HFFc6 (cell line): ENCODE data around the gene ERBB2. TPM values are rescaled to one million over a fixed set of nuclear protein-coding genes. Genes with fewer than 3 reads are reported as not detected.

Experiments
- DNase-seq: peaks from one replicate; pipeline ENCODE4 v3.0.0-alpha.2; 2018
- H3K27ac Mint-ChIP-seq: 2 replicates; pipeline ENCODE4 v1.8.0; 2020; ENCODE audit warnings: mild to moderate bottlenecking, mixed read lengths
- H3K27me3 Mint-ChIP-seq: 2 replicates; pipeline ENCODE4 v1.8.0; 2021; ENCODE audit warnings: mild to moderate bottlenecking, moderate library complexity, mixed read lengths; ENCODE audit not compliant: insufficient read depth
- H3K36me3 Mint-ChIP-seq: 2 replicates; pipeline ENCODE4 v1.8.0; 2021; ENCODE audit warnings: low read depth, mixed read lengths
- H3K4me1 Mint-ChIP-seq: 2 replicates; pipeline ENCODE4 v1.8.0; 2020; ENCODE audit warnings: low read depth, mixed read lengths
- H3K4me3 Mint-ChIP-seq: 2 replicates; pipeline ENCODE4 v1.8.0; 2020; ENCODE audit warnings: mild to moderate bottlenecking, moderate library complexity, mixed read lengths
- H3K9me3 Mint-ChIP-seq: 2 replicates; pipeline ENCODE4 v1.8.0; 2020; ENCODE audit warnings: mild to moderate bottlenecking, mixed read lengths
- total RNA-seq, 6 experiments: library from RNA; stranded (reverse); fragmentation: NEBNext Ultra II Directional; extraction: Animal tissue kit (Norgen Biotek cat#: 25700); gene quantifications; 2 replicates in 1 of 6; 3 replicates in 5 of 6; pipeline ENCODE4 v1.2.3, GENCODE V29; 2021
- TF ChIP-seq, protein P1 (sequence below): fragments of 200-600 bp; sonication (generic); IDR thresholded peaks from 2 replicates; pipeline ENCODE4 v1.5.0; 2021; ENCODE audit warnings: antibody characterized with exemption, mild to moderate bottlenecking

Gene ERBB2
- total RNA-seq, 6 experiments from 2014 or later: 51.9 to 67.2 (median 61.0) TPM

DNA sequence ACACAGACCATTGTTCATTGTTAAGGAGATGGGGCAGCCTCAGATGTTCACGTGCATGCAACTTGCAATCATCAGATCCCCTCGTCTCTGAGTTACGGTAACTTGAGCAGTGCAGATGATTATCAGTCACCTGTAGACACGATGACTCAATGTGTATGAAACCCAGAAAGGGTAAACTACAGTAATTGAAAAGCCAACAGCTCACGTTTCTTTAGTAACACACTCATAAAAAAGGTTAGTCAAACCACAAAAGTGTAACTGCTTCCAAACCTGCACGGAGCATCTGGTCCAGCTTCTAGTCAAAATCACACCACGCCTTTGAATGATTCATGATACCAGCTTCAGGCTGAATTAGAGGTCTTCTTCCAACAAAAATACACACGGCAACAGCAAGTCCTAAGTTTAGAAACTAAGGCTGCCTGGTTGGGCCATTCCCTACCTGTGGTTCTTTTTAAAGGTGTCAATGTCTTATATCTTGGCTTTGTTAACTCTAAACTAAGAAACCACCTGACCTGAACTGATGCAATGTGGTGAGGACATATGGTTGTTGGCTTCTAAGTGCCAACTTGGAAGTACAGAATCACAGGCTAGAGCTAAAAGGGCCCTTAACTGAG lies 70.2 kb downstream of the ERBB2 start:
- TF ChIP-seq, protein P1, sequence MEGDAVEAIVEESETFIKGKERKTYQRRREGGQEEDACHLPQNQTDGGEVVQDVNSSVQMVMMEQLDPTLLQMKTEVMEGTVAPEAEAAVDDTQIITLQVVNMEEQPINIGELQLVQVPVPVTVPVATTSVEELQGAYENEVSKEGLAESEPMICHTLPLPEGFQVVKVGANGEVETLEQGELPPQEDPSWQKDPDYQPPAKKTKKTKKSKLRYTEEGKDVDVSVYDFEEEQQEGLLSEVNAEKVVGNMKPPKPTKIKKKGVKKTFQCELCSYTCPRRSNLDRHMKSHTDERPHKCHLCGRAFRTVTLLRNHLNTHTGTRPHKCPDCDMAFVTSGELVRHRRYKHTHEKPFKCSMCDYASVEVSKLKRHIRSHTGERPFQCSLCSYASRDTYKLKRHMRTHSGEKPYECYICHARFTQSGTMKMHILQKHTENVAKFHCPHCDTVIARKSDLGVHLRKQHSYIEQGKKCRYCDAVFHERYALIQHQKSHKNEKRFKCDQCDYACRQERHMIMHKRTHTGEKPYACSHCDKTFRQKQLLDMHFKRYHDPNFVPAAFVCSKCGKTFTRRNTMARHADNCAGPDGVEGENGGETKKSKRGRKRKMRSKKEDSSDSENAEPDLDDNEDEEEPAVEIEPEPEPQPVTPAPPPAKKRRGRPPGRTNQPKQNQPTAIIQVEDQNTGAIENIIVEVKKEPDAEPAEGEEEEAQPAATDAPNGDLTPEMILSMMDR: no peak
- Mint-ChIP-seq H3K36me3 (peaks cover 12% of the 10 kb centered on the region), H3K9me3 (peaks cover 12% of the 10 kb centered on the region), H3K4me3 (no peak overlapping the region), H3K27ac (no peak overlapping the region), H3K4me1 (peaks cover 9% of the 10 kb centered on the region), H3K27me3 (peaks cover 63% of the 10 kb centered on the region)
- peak; percentile 69 for DNase-seq

DNA sequence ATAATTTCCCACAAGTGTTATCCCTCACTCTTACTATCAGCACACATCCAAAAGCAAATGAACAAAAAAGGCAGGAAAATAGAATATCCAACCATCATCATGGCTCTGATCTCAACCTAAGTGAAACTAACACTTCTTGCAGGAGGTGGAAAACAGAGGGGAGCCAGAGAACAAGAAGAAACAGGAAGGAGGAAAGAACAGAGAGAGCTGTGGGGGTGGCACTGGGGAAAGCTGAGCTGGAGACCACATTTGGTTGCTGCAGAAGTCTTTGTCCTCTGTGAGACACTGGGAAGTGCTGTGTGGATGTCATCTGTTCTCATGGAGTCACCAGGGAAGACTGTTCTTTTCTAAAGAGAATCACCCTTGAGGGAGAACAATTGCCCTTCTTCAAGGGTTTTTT lies 72.6 kb downstream of the ERBB2 start:
- Mint-ChIP-seq H3K9me3 (no peaks in the 10 kb centered on the region), H3K27me3 (peaks cover 62% of the 10 kb centered on the region), H3K27ac (no peak overlapping the region), H3K36me3 (no peaks in the 10 kb centered on the region), H3K4me1 (peaks cover 9% of the 10 kb centered on the region), H3K4me3 (no peak overlapping the region)
- TF ChIP-seq, protein P1: no peak
- DNase-seq: no peak

- Mint-ChIP-seq H3K9me3 (no peaks in the 10 kb centered on the region), H3K27ac (no peak overlapping the region), H3K4me3 (no peak overlapping the region), H3K27me3 (peaks cover 63% of the 10 kb centered on the region), H3K4me1 (peaks cover 9% of the 10 kb centered on the region), H3K36me3 (no peaks in the 10 kb centered on the region)
- TF ChIP-seq, protein P1: no peak
- DNase-seq: no peak
Observed at GRCh38 chr17:39772987-39773934, 73.4 kb downstream of the ERBB2 start.

- H3K27me3 Mint-ChIP-seq: peaks cover 62% of the 10 kb centered on the region
- H3K36me3 Mint-ChIP-seq: no peaks in the 10 kb centered on the region
- TF ChIP-seq, protein P1: no peak
- H3K9me3 Mint-ChIP-seq: no peaks in the 10 kb centered on the region
- peaks cover 9% of the 10 kb centered on the region for H3K4me1 Mint-ChIP-seq
- H3K27ac Mint-ChIP-seq: no peak overlapping the region
- no peak overlapping the region for H3K4me3 Mint-ChIP-seq
- no peak for DNase-seq
Observed at GRCh38 chr17:39774047-39774446, 74.2 kb downstream of the ERBB2 start.

- peaks cover 5% of the 10 kb centered on the region for H3K4me1 Mint-ChIP-seq
- no peaks in the 10 kb centered on the region for H3K36me3 Mint-ChIP-seq
- TF ChIP-seq, protein P1: no peak
- no peak overlapping the region for H3K4me3 Mint-ChIP-seq
- H3K9me3 Mint-ChIP-seq: no peaks in the 10 kb centered on the region
- H3K27ac Mint-ChIP-seq: no peak overlapping the region
- no peak for DNase-seq
- peaks cover 67% of the 10 kb centered on the region for H3K27me3 Mint-ChIP-seq
Observed at GRCh38 chr17:39775031-39775430, 75.2 kb downstream of the ERBB2 start.
